SK-N-MC (cell line): ENCODE data around the gene SPTLC2.

ENCODE experiments used
- EZH2 ChIP-seq: fragments of 200-600 bp; sonication (generic); IDR thresholded peaks from one replicate; pipeline ENCODE4 v1.6.1; 2017; ENCODE audit warnings: antibody characterized with exemption
- FOXP2 ChIP-seq: optimal IDR thresholded peaks from 2 replicates; pipeline ENCODE3; 2011; ENCODE audit warnings: mild to moderate bottlenecking, moderate library complexity; ENCODE audit not compliant: insufficient read depth; ENCODE audit errors: extremely low read length, control extremely low read depth
- POLR2AphosphoS5 ChIP-seq: IDR thresholded peaks from 2 replicates; pipeline ENCODE4 v1.6.1; 2012; ENCODE audit warnings: mild to moderate bottlenecking, low read depth, low read length, borderline replicate concordance

DNA sequence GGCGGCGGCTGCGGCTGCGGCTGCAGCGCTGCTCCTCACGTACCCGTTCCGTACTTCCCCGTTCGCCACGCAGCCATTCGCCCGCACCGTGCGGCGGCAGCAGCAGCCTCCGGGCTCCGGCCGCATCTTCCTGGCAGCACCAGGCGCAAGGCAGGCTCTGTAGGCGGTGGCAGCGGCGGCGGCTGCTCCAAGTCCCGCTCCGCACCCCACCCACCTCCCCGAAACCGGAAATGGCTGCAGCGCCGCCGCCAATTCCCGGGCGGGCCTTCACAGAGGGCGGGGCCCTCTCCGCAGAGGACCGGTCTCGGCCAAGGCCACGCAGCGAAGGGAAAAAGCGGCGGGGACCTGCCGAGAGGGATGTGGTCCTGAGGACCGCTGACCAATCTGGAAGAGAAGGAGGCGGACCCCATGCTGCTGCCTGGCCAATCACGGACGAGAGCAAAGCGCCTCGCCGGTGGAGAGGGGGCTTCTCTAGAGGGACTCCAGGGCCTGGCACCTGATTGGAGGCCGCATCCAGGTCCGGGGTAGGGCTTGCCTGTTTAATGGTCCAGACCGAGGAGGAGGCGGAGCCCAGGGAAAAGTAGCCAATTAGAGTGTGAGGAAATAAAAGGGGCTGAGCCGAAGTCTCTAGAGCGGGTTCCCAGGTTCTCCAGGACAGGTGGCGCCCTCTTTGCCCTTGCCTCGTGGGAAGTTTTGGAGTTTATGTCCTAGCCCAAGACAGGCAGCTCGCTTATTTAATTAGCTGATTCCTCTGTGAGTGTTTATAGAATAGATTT, at the start of gene SPTLC2:
- TF ChIP-seq POLR2AphosphoS5, result peak; percentile 72
- TF ChIP-seq EZH2, result no peak
- TF ChIP-seq FOXP2, result no peak
